Choroid plexus epithelial cell (primary cell): ENCODE results near the gene XIST.

ENCODE experiments used
- DNase-seq: peaks from one replicate; pipeline ENCODE4 v3.0.0-alpha.2; 2010; ENCODE audit warnings: low read depth
- H3K4me3 ChIP-seq: 2 replicates; pipeline ENCODE4 v1.5.1; 2011; ENCODE audit warnings: low read depth, mild to moderate bottlenecking, control low read depth, low read length, moderate library complexity
- TF ChIP-seq, protein P1 (sequence below): conservative IDR thresholded peaks from 2 replicates; pipeline ENCODE4 v1.5.1; 2011; ENCODE audit warnings: low read depth, mild to moderate bottlenecking, control low read depth, inconsistent platforms, low read length, moderate library complexity

XIST gene

GRCh38 chrX:73785493-73785892, 67.0 kb downstream of the XIST start:
- H3K4me3 ChIP-seq = no peak overlapping the region
- no peak for DNase-seq
- TF ChIP-seq, protein P1, sequence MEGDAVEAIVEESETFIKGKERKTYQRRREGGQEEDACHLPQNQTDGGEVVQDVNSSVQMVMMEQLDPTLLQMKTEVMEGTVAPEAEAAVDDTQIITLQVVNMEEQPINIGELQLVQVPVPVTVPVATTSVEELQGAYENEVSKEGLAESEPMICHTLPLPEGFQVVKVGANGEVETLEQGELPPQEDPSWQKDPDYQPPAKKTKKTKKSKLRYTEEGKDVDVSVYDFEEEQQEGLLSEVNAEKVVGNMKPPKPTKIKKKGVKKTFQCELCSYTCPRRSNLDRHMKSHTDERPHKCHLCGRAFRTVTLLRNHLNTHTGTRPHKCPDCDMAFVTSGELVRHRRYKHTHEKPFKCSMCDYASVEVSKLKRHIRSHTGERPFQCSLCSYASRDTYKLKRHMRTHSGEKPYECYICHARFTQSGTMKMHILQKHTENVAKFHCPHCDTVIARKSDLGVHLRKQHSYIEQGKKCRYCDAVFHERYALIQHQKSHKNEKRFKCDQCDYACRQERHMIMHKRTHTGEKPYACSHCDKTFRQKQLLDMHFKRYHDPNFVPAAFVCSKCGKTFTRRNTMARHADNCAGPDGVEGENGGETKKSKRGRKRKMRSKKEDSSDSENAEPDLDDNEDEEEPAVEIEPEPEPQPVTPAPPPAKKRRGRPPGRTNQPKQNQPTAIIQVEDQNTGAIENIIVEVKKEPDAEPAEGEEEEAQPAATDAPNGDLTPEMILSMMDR = no peak
